GM18526 (cell line): ENCODE measurements around the gene TIGD3.

ENCODE experiments used
- POLR2A ChIP-seq: IDR thresholded peaks from 3 replicates; pipeline ENCODE4 v1.6.1; 2011; ENCODE audit not compliant: insufficient read length; ENCODE audit errors: extremely low read depth

The TIGD3 gene

DNA sequence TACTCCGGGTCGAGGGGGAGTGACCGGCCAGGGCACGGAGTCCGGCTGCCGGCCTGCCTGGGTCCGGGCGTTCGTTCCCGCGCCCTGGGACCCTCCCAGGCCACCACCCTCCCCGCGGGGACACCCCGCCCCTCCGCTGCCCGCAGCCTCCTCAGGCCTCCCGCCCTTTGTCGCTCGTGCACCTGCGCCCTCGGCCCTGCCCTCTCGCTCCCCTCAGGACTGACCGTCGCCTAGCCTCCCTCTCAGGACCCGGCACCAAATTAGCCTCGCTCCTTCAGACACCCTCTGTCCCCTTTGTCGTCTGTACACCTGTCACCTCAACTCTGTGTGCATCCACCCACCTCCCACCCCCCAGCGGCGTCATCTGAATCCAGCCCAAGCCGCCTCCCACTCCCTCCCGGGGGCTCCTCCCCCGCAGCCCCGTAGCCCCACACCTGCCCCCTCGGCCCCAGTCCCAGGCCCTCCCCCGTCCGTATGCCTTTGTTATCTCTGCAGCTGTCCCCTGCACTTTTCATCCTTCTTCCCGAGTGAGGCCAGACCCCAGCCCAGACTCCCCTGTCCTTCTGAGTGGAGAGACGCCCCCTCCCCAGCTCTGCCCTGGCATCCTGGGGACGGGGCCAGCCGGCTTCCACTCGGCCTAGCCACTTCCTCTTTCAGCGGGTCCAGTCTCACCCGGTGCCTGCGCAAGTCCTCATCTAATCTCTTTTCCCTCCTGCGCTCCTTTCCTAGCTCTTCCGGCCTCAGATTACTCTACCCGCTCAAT is 643 bp downstream of the TIGD3 start:
- no peak for TF ChIP-seq POLR2A

DNA sequence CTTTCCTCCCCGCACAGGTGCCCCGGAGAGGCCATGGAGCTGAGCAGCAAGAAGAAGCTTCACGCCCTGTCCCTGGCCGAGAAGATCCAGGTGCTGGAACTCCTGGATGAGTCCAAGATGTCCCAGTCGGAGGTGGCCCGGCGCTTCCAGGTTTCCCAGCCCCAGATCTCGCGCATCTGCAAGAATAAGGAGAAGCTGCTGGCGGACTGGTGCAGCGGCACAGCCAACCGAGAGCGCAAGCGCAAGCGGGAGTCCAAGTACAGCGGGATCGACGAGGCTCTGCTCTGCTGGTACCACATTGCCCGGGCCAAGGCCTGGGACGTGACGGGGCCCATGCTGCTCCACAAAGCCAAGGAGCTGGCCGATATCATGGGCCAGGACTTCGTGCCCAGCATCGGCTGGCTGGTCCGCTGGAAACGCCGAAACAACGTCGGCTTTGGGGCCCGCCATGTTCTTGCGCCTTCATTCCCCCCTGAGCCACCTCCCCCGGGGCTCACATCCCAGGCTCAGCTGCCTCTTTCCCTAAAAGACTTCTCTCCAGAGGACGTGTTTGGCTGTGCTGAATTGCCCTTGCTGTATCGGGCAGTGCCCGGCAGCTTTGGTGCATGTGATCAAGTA is 1.3 kb downstream of the TIGD3 start:
- no peak for TF ChIP-seq POLR2A

DNA sequence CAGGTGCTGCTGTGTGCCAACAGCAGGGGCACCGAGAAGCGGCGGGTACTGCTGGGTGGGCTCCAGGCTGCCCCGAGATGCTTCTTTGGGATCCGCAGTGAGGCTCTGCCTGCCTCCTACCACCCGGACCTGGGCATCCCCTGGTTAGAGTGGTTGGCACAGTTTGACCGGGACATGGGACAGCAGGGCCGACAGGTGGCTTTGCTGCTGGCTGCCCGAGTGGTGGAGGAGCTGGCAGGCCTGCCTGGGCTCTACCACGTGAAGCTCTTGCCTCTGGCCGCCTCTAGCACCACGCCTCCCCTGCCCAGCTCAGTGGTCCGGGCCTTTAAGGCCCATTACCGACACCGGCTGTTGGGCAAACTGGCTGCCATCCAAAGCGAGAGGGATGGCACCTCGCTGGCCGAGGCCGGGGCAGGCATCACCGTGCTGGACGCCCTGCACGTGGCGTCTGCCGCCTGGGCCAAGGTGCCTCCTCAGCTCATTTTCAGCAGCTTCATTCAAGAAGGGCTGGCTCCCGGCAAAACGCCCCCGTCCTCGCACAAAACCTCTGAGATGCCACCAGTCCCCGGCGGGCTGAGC is 1.9 kb downstream of the TIGD3 start:
- no peak for TF ChIP-seq POLR2A

- no peak for TF ChIP-seq POLR2A
Observed at GRCh38 chr11:65357856-65358356, 3.4 kb downstream of the TIGD3 start.

GRCh38 chr11:65362320-65362931 is 7.9 kb downstream of the TIGD3 start:
- no peak for TF ChIP-seq POLR2A

GRCh38 chr11:65362966-65363365 is 8.4 kb downstream of the TIGD3 start:
- TF ChIP-seq POLR2A, result no peak

GRCh38 chr11:65363770-65364169 is 9.2 kb downstream of the TIGD3 start:
- TF ChIP-seq POLR2A, result no peak

- no peak for TF ChIP-seq POLR2A
Observed at GRCh38 chr11:65366340-65366773, 11.8 kb downstream of the TIGD3 start.

GRCh38 chr11:65370659-65371049 is 16.1 kb downstream of the TIGD3 start:
- TF ChIP-seq POLR2A, result no peak

GRCh38 chr11:65373839-65374580 is 19.5 kb downstream of the TIGD3 start:
- TF ChIP-seq POLR2A, result no peak

DNA sequence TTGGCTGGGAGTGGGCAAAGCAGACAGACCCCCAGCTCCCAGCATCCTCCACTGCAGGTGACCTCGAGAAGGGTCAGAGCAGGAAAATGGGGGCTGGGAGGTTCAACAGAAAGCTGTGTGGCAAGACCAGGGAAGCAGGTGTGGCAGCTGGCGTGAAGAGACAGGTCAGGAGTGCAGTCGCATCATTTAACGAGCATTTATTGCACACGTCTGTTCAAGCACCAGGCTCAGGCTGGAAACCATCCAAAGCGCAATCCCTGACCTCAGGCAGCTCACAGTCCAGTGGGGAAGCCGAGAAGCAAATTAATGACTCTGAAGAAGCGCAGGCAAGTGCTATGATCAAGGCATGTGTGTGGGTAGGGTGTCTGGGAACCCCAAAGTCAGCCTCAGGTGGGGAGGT is 20.5 kb downstream of the TIGD3 start:
- no peak for TF ChIP-seq POLR2A

DNA sequence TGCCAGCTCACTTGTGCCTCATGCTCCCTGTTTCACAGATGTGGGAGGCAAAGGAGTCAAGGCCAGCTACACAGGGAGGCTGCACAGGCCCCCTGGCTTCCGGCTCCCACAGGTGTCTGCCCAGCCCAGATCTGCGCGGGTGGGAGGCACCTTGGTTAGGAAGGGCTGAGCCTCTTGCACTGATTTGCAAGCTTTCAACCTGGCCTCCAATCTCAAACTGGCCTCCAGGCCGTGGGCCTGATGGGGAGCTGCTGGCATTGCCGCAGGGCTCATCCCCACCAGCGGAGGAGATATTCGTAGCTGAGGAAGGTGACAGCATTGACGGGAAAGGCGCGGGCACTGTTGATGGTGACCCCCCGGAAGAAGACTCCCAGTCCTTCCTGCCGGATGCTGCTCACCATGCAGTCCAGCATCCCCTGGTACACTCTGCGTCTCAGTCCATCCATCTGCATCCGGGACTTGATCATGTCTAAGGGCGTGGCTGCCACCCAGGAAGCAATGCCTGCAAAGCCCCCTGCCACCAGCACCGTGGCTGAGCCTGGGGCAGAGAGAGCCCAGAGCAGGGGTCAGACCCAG is 21.7 kb downstream of the TIGD3 start:
- TF ChIP-seq POLR2A, result no peak

- no peak for TF ChIP-seq POLR2A
Observed at GRCh38 chr11:65377036-65377435, 22.5 kb downstream of the TIGD3 start.

GRCh38 chr11:65377777-65378176 is 23.2 kb downstream of the TIGD3 start:
- TF ChIP-seq POLR2A, result no peak

DNA sequence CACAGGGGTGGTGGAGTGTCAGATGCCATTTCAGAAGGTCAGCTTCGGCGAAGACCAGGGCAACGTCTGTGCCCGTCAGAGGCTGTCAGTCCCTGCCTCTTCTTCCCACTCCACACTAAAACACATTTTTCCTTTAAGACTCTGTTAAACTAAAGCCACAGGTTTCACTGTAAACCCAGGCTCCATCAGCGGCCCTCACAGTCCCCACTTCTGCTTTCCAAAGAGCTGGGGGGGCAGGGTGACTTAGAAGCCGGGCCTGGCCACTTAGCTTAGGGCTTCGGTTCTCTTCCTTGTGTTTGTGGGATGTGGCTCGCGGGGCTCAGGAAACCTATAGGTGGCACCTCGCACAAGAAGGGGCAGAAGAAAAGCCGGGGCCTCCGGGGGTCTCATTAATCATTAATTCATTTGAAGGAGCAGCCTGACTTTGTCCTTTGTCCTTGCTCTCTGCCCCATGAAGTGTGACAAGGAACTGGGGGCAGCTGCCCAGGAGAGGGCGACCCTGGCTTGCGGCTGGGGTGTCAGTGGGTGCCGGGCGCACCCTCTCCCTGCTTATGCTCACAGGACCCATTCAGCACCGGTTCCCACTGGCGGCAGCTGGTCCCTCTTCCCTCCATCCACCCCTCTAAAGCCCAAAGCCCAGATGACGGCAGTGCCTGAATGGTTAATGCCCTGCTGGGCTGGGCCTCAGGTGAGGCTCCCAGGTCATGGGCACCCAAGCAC is 23.8 kb downstream of the TIGD3 start:
- no peak for TF ChIP-seq POLR2A
